ENCODE measurements around the gene ANO7. TPM values are rescaled to one million over a fixed set of nuclear protein-coding genes. Genes with fewer than 3 reads are reported as not detected.
A peak's percentile ranks its signal among the peaks of the same experiment; 100 is the strongest.

Gene ANO7
- total RNA-seq, 2 experiments from 2014 or later = 0.14 to 0.25 TPM

GRCh38 chr2:241237949-241238371 is 49.5 kb downstream of the ANO7 start:
- CTCF ChIA-PET = no interaction called here
- Histone ChIP-seq H3K27me3 (ENCODE audit: control insufficient read depth in 1 of 2, insufficient read depth in 2 of 2, low read length in 2 of 2) (no peaks in the 10 kb centered on the region), H3K36me3 (ENCODE audit: insufficient read depth, low read length) (peaks cover 97% of the 10 kb centered on the region), H3K4me3 (ENCODE audit: low read length) (no peak overlapping the region), H3K27ac (ENCODE audit: low read depth in 1 of 2, low read length in 2 of 2) (no peak overlapping the region), H3K9me3 (ENCODE audit: control insufficient read depth in 1 of 2, insufficient read depth in 1 of 2, low read length in 2 of 2) (no peaks in the 10 kb centered on the region), H3K4me1 (ENCODE audit: insufficient read depth, low read length) (no peaks in the 10 kb centered on the region)
- peaks cover 99% of the 10 kb centered on the region for H3K36me3 Mint-ChIP-seq (ENCODE audit: low read depth)
- no peak overlapping the region for H3K27ac Mint-ChIP-seq
- POLR2A ChIA-PET = no interaction called here
- no peaks in the 10 kb centered on the region for H3K9me3 Mint-ChIP-seq
- TF ChIP-seq CTCF (IDR thresholded peaks at IDR 0.05) = no peak
- no peak overlapping the region for H3K4me3 Mint-ChIP-seq
- H3K27me3 Mint-ChIP-seq = no peaks in the 10 kb centered on the region
- H3K4me1 Mint-ChIP-seq (ENCODE audit: low read depth) = no peaks in the 10 kb centered on the region
- no peak for ATAC-seq (ENCODE audit: poor library complexity)
- no peak for DNase-seq
- intact Hi-C loops (cut with DNase I, micrococcal nuclease) = no loop called here

GRCh38 chr2:241238693-241239198 is 50.3 kb downstream of the ANO7 start:
- Histone ChIP-seq H3K4me1 (ENCODE audit: insufficient read depth, low read length) (no peaks in the 10 kb centered on the region), H3K36me3 (ENCODE audit: insufficient read depth, low read length) (peaks cover 97% of the 10 kb centered on the region), H3K4me3 (ENCODE audit: low read length) (no peak overlapping the region), H3K27me3 (ENCODE audit: control insufficient read depth in 1 of 2, insufficient read depth in 2 of 2, low read length in 2 of 2) (no peaks in the 10 kb centered on the region), H3K9me3 (ENCODE audit: control insufficient read depth in 1 of 2, insufficient read depth in 1 of 2, low read length in 2 of 2) (no peaks in the 10 kb centered on the region), H3K27ac (ENCODE audit: low read depth in 1 of 2, low read length in 2 of 2) (no peak overlapping the region)
- H3K27me3 Mint-ChIP-seq = no peaks in the 10 kb centered on the region
- no peak overlapping the region for H3K27ac Mint-ChIP-seq
- ATAC-seq (ENCODE audit: poor library complexity) (no peak), DNase-seq (peak in 1 of 14 experiments; percentile 5)
- POLR2A ChIA-PET = no interaction called here
- no peak for TF ChIP-seq CTCF (IDR thresholded peaks at IDR 0.05)
- H3K4me1 Mint-ChIP-seq (ENCODE audit: low read depth) = no peaks in the 10 kb centered on the region
- CTCF ChIA-PET = no interaction called here
- H3K9me3 Mint-ChIP-seq = no peaks in the 10 kb centered on the region
- no peak overlapping the region for H3K4me3 Mint-ChIP-seq
- intact Hi-C loops (cut with DNase I, micrococcal nuclease) = no loop called here
- H3K36me3 Mint-ChIP-seq (ENCODE audit: low read depth) = peaks cover 99% of the 10 kb centered on the region

GRCh38 chr2:241239552-241240202 is 51.2 kb downstream of the ANO7 start:
- Mint-ChIP-seq H3K36me3 (ENCODE audit: low read depth) (peaks cover 99% of the 10 kb centered on the region), H3K27ac (no peak overlapping the region), H3K9me3 (no peaks in the 10 kb centered on the region), H3K4me1 (ENCODE audit: low read depth) (no peaks in the 10 kb centered on the region), H3K27me3 (no peaks in the 10 kb centered on the region), H3K4me3 (no peak overlapping the region)
- TF ChIP-seq CTCF (IDR thresholded peaks at IDR 0.05) = no peak
- H3K4me1 ChIP-seq (ENCODE audit: insufficient read depth, low read length) = no peaks in the 10 kb centered on the region
- intact Hi-C loops (cut with DNase I, micrococcal nuclease) = no loop called here
- ATAC-seq (ENCODE audit: poor library complexity) (no peak), DNase-seq (peak in 1 of 14 experiments; percentile 29)
- no peak overlapping the region for H3K27ac ChIP-seq (ENCODE audit: low read depth in 1 of 2, low read length in 2 of 2)
- no peaks in the 10 kb centered on the region for H3K27me3 ChIP-seq (ENCODE audit: control insufficient read depth in 1 of 2, insufficient read depth in 2 of 2, low read length in 2 of 2)
- H3K9me3 ChIP-seq (ENCODE audit: control insufficient read depth in 1 of 2, insufficient read depth in 1 of 2, low read length in 2 of 2) = no peaks in the 10 kb centered on the region
- H3K4me3 ChIP-seq (ENCODE audit: low read length) = no peak overlapping the region
- CTCF ChIA-PET = no interaction called here
- peaks cover 97% of the 10 kb centered on the region for H3K36me3 ChIP-seq (ENCODE audit: insufficient read depth, low read length)
- POLR2A ChIA-PET = no interaction called here

Measured in CD4-positive, alpha-beta T cell (primary cell).